Measurements from ENCODE around the gene DLGAP1. TPM values are rescaled to one million over a fixed set of nuclear protein-coding genes. Genes with fewer than 3 reads are reported as not detected.

The DLGAP1 gene
- total RNA-seq, 1 donor from 2014 or later = 3.7 TPM

DNA sequence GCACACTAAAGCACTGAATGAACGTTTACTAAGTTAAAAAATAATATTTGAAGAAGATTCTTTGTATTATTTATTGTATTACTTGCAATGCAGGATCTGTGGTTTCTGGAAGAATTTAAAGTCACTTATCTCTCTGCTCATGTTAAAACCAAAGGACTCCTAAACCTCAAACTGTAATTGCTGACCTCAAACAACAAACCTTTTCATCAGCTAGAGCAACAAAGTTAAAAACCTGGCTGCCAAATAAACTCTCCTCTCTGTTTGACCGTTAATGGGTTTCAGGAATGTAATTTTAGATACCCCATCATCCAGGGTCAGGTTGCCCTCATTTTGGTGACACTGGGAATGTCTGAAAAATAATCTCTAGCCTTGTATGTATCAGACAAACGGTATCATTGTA, 766.0 kb downstream of the DLGAP1 start:
- no peaks in the 10 kb centered on the region for H3K36me3 Mint-ChIP-seq
- H3K4me3 Mint-ChIP-seq = no peak overlapping the region
- peak overlapping the region; percentile 80 for H3K27ac Mint-ChIP-seq
- no peaks in the 10 kb centered on the region for H3K27me3 Mint-ChIP-seq
- TF ChIP-seq, protein P1, sequence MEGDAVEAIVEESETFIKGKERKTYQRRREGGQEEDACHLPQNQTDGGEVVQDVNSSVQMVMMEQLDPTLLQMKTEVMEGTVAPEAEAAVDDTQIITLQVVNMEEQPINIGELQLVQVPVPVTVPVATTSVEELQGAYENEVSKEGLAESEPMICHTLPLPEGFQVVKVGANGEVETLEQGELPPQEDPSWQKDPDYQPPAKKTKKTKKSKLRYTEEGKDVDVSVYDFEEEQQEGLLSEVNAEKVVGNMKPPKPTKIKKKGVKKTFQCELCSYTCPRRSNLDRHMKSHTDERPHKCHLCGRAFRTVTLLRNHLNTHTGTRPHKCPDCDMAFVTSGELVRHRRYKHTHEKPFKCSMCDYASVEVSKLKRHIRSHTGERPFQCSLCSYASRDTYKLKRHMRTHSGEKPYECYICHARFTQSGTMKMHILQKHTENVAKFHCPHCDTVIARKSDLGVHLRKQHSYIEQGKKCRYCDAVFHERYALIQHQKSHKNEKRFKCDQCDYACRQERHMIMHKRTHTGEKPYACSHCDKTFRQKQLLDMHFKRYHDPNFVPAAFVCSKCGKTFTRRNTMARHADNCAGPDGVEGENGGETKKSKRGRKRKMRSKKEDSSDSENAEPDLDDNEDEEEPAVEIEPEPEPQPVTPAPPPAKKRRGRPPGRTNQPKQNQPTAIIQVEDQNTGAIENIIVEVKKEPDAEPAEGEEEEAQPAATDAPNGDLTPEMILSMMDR (conservative IDR thresholded peaks at IDR 0.05) = no peak
- peaks cover 20% of the 10 kb centered on the region for H3K4me1 Mint-ChIP-seq (ENCODE audit: unreplicated experiment)
- no peaks in the 10 kb centered on the region for H3K9me3 Mint-ChIP-seq
- no peak for DNase-seq (ENCODE audit: extremely low spot score, unreplicated experiment)

DNA sequence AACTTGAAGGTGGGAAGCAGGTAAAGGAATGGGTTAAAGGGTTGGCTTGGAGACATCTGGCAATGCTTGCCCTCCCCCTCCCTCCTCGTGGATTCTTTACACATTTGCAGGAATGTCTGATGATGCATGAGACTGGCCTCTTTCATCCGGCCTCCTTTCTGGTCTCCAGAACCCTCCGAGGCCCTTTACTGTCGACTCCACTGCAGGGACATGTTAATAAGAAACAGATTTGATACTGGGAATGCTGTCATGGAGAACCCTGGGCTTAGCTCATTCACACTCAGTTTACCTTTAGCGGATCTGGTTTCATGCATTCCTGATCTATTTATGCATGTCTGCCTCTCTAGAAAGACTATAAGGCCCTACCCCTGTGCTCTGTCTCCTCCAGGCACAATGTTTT, 766.4 kb downstream of the DLGAP1 start:
- Mint-ChIP-seq H3K9me3 (no peaks in the 10 kb centered on the region), H3K27me3 (no peaks in the 10 kb centered on the region), H3K4me3 (peak overlapping the region; percentile 60), H3K27ac (peak overlapping the region; percentile 80), H3K36me3 (no peaks in the 10 kb centered on the region), H3K4me1 (ENCODE audit: unreplicated experiment) (peaks cover 22% of the 10 kb centered on the region)
- DNase-seq (ENCODE audit: extremely low spot score, unreplicated experiment) = no peak
- TF ChIP-seq, protein P1 (conservative IDR thresholded peaks at IDR 0.05) = no peak

DNA sequence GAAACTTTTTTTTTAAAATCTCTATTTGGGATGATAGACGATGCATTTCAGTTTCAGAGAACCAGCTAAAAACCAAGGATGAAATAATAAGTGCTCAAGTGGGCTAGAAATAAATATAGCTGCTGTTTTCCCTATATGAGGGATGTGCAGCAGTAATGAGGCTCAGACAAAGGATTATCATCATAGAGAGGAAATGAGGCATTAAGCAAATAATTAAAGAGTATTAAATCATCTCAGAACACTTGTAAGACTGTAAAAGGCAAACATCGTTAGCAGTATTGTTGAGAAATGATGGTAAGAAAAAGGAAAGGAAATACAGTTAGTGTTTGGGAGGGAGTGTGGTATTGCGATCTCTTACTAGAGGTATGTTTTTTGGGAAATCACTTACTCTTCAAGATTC, 771.6 kb downstream of the DLGAP1 start:
- H3K4me1 Mint-ChIP-seq (ENCODE audit: unreplicated experiment) = peaks cover 6% of the 10 kb centered on the region
- H3K36me3 Mint-ChIP-seq = peaks cover 6% of the 10 kb centered on the region
- no peak overlapping the region for H3K27ac Mint-ChIP-seq
- H3K27me3 Mint-ChIP-seq = no peaks in the 10 kb centered on the region
- H3K4me3 Mint-ChIP-seq = no peak overlapping the region
- peaks cover 6% of the 10 kb centered on the region for H3K9me3 Mint-ChIP-seq
- TF ChIP-seq, protein P1 (conservative IDR thresholded peaks at IDR 0.05) = no peak
- no peak for DNase-seq (ENCODE audit: extremely low spot score, unreplicated experiment)

DNA sequence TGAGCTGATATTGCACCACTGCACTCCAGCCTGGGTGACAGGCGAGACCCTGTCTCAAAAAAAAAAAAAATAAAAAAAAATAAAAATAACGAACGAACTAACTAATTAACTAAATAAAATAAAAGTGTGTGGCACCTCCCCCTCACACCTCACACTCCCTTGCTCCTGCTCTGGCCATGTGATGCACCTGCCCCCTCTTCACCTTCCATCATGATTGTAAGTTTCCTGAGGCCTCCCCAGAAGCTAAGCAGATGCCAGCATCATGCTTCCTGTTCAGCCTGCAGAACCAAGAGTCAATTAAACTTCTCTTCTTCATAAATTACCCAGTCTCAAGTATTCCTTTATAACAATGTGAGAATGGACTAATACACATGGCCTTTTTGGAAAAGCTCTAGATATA, 773.0 kb downstream of the DLGAP1 start:
- H3K27ac Mint-ChIP-seq = no peak overlapping the region
- DNase-seq (ENCODE audit: extremely low spot score, unreplicated experiment) = no peak
- TF ChIP-seq, protein P1 (conservative IDR thresholded peaks at IDR 0.05) = no peak
- H3K4me1 Mint-ChIP-seq (ENCODE audit: unreplicated experiment) = peaks cover 6% of the 10 kb centered on the region
- no peak overlapping the region for H3K4me3 Mint-ChIP-seq
- H3K36me3 Mint-ChIP-seq = peaks cover 6% of the 10 kb centered on the region
- peaks cover 8% of the 10 kb centered on the region for H3K9me3 Mint-ChIP-seq
- no peaks in the 10 kb centered on the region for H3K27me3 Mint-ChIP-seq

DNA sequence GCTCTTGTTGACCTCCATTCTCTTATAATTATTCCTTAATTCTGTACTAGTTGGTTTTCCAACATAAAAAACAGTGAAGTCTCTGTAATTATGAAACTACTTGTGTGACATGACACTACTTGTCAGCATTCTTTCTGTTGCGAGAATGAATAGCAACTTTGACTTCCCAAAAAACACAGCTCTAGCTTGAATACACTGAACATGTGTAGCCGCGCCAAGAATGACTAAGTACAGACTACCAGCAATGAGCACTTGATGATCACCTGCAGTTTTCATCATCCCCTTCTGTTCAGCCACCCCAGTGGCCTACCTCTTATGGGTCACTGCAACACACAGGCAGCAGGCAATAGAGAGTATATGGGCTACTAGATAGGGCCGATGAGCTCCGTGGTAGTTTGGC, 775.9 kb downstream of the DLGAP1 start:
- H3K9me3 Mint-ChIP-seq = peaks cover 18% of the 10 kb centered on the region
- DNase-seq (ENCODE audit: extremely low spot score, unreplicated experiment) = no peak
- peaks cover 6% of the 10 kb centered on the region for H3K36me3 Mint-ChIP-seq
- peaks cover 10% of the 10 kb centered on the region for H3K4me1 Mint-ChIP-seq (ENCODE audit: unreplicated experiment)
- no peak overlapping the region for H3K4me3 Mint-ChIP-seq
- H3K27ac Mint-ChIP-seq = no peak overlapping the region
- TF ChIP-seq, protein P1 (conservative IDR thresholded peaks at IDR 0.05) = no peak
- H3K27me3 Mint-ChIP-seq = no peaks in the 10 kb centered on the region

DNA sequence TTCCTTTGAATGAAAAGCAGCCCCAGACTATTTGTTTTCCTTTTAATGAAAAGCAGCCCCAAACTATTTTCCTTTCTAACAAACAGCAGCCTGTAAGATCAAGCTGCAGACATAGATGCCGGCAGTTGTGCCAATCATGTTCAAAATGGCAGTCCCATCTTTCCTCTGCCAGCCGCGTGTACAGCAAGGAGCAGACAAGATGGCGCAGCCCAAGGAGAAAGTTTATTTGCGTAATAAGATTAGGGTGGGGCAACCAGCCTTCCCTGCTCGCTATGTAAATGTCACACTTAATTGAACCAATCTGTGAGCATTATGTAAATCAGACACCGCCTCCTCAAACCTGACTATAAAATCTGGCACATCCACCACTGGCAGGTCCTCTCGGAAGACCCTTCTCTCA, 779.1 kb downstream of the DLGAP1 start:
- no peaks in the 10 kb centered on the region for H3K36me3 Mint-ChIP-seq
- TF ChIP-seq, protein P1 (conservative IDR thresholded peaks at IDR 0.05) = no peak
- no peak overlapping the region for H3K4me3 Mint-ChIP-seq
- H3K9me3 Mint-ChIP-seq = peaks cover 12% of the 10 kb centered on the region
- no peaks in the 10 kb centered on the region for H3K27me3 Mint-ChIP-seq
- H3K4me1 Mint-ChIP-seq (ENCODE audit: unreplicated experiment) = peaks cover 14% of the 10 kb centered on the region
- DNase-seq (ENCODE audit: extremely low spot score, unreplicated experiment) = no peak
- no peak overlapping the region for H3K27ac Mint-ChIP-seq

Measured in type B pancreatic cell (in vitro differentiated cells).